ENCODE data around the gene TAF1B. TPM values are rescaled to one million over a fixed set of nuclear protein-coding genes. Genes with fewer than 3 reads are reported as not detected.

TAF1B gene
- total RNA-seq, 1 donor = 41.3 TPM

- H2AFZ ChIP-seq (ENCODE audit: low read length) = no peak overlapping the region
- H3K79me2 ChIP-seq (ENCODE audit: insufficient read depth, low read length) = no peaks in the 10 kb centered on the region
- peaks cover 15% of the 10 kb centered on the region for H3K4me1 ChIP-seq (ENCODE audit: insufficient read depth, low read length)
- H3K4me2 ChIP-seq (ENCODE audit: insufficient read depth, low read length) = no peak overlapping the region
- H3K27me3 ChIP-seq (ENCODE audit: insufficient read depth, low read length) = no peaks in the 10 kb centered on the region
- TF ChIP-seq CTCF (IDR thresholded peaks at IDR 0.05; ENCODE audit: extremely low read depth, low read depth, low read length) = no peak
- H4K20me1 ChIP-seq (ENCODE audit: insufficient read depth, low read length) = no peaks in the 10 kb centered on the region
- no peak overlapping the region for H3K4me3 ChIP-seq (ENCODE audit: insufficient read depth, low read length)
- no peaks in the 10 kb centered on the region for H3K36me3 ChIP-seq (ENCODE audit: insufficient read depth, low read length)
- no peak for DNase-seq (ENCODE audit: insufficient read length, low spot score, missing footprints)
- H3K9me3 ChIP-seq (ENCODE audit: low read depth, low read length) = no peaks in the 10 kb centered on the region
- H3K27ac ChIP-seq (ENCODE audit: low read depth, low read length) = no peak overlapping the region
These were observed 46.9 kb upstream of the TAF1B start for GRCh38 chr2:9796056-9797010.

- Histone ChIP-seq H3K79me2 (ENCODE audit: insufficient read depth, low read length) (no peaks in the 10 kb centered on the region), H3K4me1 (ENCODE audit: insufficient read depth, low read length) (peaks cover 22% of the 10 kb centered on the region), H3K9me3 (ENCODE audit: low read depth, low read length) (no peaks in the 10 kb centered on the region), H4K20me1 (ENCODE audit: insufficient read depth, low read length) (no peaks in the 10 kb centered on the region), H3K27me3 (ENCODE audit: insufficient read depth, low read length) (no peaks in the 10 kb centered on the region), H3K27ac (ENCODE audit: low read depth, low read length) (no peak overlapping the region), H2AFZ (ENCODE audit: low read length) (no peak overlapping the region), H3K36me3 (ENCODE audit: insufficient read depth, low read length) (no peaks in the 10 kb centered on the region), H3K4me3 (ENCODE audit: insufficient read depth, low read length) (no peak overlapping the region), H3K4me2 (ENCODE audit: insufficient read depth, low read length) (no peak overlapping the region)
- no peak for TF ChIP-seq CTCF (IDR thresholded peaks at IDR 0.05; ENCODE audit: extremely low read depth, low read depth, low read length)
- DNase-seq (ENCODE audit: insufficient read length, low spot score, missing footprints) = peak; percentile 17
These were observed 46.2 kb upstream of the TAF1B start for GRCh38 chr2:9797086-9797485.

- Histone ChIP-seq H3K27ac (ENCODE audit: low read depth, low read length) (no peak overlapping the region), H3K9me3 (ENCODE audit: low read depth, low read length) (no peaks in the 10 kb centered on the region), H4K20me1 (ENCODE audit: insufficient read depth, low read length) (no peaks in the 10 kb centered on the region), H3K4me3 (ENCODE audit: insufficient read depth, low read length) (no peak overlapping the region), H3K79me2 (ENCODE audit: insufficient read depth, low read length) (no peaks in the 10 kb centered on the region), H2AFZ (ENCODE audit: low read length) (no peak overlapping the region), H3K27me3 (ENCODE audit: insufficient read depth, low read length) (no peaks in the 10 kb centered on the region), H3K4me1 (ENCODE audit: insufficient read depth, low read length) (peaks cover 28% of the 10 kb centered on the region), H3K36me3 (ENCODE audit: insufficient read depth, low read length) (no peaks in the 10 kb centered on the region), H3K4me2 (ENCODE audit: insufficient read depth, low read length) (no peak overlapping the region)
- DNase-seq (ENCODE audit: insufficient read length, low spot score, missing footprints) = peak; percentile 35
- no peak for TF ChIP-seq CTCF (IDR thresholded peaks at IDR 0.05; ENCODE audit: extremely low read depth, low read depth, low read length)
These were observed 45.4 kb upstream of the TAF1B start for GRCh38 chr2:9797681-9798556.

All from osteoblast (primary cell).